Ishikawa (cell line): Measurements from ENCODE around the gene UTP15.

ENCODE experiments used
- CEBPB ChIP-seq: IDR thresholded peaks from 2 replicates; pipeline ENCODE4 v1.6.1; 2012
- CREB1 ChIP-seq: IDR thresholded peaks from 2 replicates; pipeline ENCODE4 v1.6.1; 2012; ENCODE audit warnings: low read depth
- RAD21 ChIP-seq: IDR thresholded peaks from 2 replicates; pipeline ENCODE4 v1.6.1; 2012; ENCODE audit warnings: low read depth
- YY1 ChIP-seq: IDR thresholded peaks from 2 replicates; pipeline ENCODE4 v1.6.1; 2012; ENCODE audit warnings: low read depth
- TF ChIP-seq, protein P1 (sequence below): IDR thresholded peaks from 2 replicates; pipeline ENCODE4 v1.6.1; 2012

GRCh38 chr5:73623060-73623459 lies 57.5 kb downstream of the UTP15 start:
- TF ChIP-seq RAD21 (no peak), CREB1 (no peak), CEBPB (no peak), YY1 (no peak)
- TF ChIP-seq, protein P1, sequence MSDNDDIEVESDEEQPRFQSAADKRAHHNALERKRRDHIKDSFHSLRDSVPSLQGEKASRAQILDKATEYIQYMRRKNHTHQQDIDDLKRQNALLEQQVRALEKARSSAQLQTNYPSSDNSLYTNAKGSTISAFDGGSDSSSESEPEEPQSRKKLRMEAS, result no peak
